Breast epithelium (tissue), 3 donors: ENCODE data around the gene ASAP2.

Experiments used
- CTCF ChIP-seq, 3 donors: fragments of 450-650 bp; IDR thresholded peaks; one replicate each; pipeline ENCODE4 v1.5.1; 2016 to 2017; ENCODE audit warnings: antibody characterized with exemption in 3 of 3, mild to moderate bottlenecking in 3 of 3, moderate library complexity in 3 of 3
- POLR2A ChIP-seq: fragments of 450-650 bp; IDR thresholded peaks from one replicate; pipeline ENCODE4 v1.6.1; 2016; ENCODE audit warnings: antibody characterized with exemption, mild to moderate bottlenecking, moderate library complexity
- POLR2AphosphoS5 ChIP-seq, 3 donors: sonication (generic); formaldehyde crosslinking; IDR thresholded peaks; one replicate each; pipeline ENCODE4 v1.6.1; 2017; ENCODE audit warnings: antibody characterized with exemption in 3 of 3

GRCh38 chr2:9282128-9283112 lies 75.8 kb downstream of the ASAP2 start:
- TF ChIP-seq CTCF (IDR thresholded peaks at IDR 0.05) (no peak), POLR2A (no peak), POLR2AphosphoS5 (IDR thresholded peaks at IDR 0.05) (no peak)
